ENCODE measurements around the gene AGXT2. TPM values are rescaled to one million over a fixed set of nuclear protein-coding genes. Genes with fewer than 3 reads are reported as not detected.

The AGXT2 gene
- total RNA-seq, 2 donors from 2014 or later = not detected

DNA sequence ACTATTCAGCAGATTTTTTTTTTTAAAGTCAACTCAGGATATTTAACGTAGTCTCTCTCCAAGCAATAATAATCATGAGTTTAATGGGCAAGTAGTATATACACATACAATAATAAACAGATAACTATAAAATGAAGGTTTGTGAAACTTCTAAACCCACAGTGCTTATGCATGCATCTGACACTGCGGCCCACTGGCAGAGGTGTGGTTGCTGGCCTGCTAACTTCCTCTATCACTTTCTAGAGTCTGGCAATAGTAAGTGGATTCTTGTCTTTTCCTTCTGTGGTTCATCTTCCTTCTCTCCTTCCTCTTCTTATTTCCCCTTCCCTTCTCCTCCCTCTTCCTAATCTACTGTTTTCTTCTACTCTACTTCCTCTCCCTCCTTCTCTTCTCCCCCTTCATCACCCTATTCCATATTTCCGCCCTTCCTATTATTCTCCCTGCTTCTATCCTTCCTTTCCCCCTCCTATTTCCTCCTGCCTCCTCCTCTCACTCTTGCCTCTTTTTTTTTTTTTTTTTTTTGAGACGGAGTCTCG lies 18.6 kb upstream of the AGXT2 start:
- no peaks in the 10 kb centered on the region for H3K36me3 Mint-ChIP-seq (ENCODE audit: low read depth)
- H3K4me1 Mint-ChIP-seq = no peaks in the 10 kb centered on the region
- H3K9me3 Mint-ChIP-seq = no peaks in the 10 kb centered on the region
- H3K4me3 Mint-ChIP-seq = no peak overlapping the region
- H3K27me3 Mint-ChIP-seq = peaks cover 32% of the 10 kb centered on the region
- no peak overlapping the region for H3K27ac Mint-ChIP-seq
- no peak for ATAC-seq (replicated peaks)

DNA sequence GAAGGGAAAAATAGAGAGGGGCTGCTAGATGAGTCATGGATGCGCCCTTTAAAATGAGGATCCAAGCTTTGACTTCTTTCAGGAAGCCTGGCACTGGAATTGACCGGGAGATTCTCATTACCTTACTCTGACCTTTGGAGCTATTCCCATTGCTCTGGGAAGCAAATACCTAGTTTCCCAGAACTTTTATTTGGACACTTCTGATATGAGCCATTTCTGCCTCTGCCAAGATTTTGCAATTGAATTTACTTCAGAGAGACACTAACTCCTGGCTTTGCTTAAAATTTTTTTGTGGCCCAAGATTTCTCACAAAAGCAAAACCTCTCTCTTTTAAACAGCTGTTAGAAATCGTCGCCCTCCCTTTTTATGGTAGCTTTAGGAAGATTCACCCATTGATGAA lies 15.7 kb upstream of the AGXT2 start:
- ATAC-seq (replicated peaks) = no peak
- no peaks in the 10 kb centered on the region for H3K4me1 Mint-ChIP-seq
- H3K4me3 Mint-ChIP-seq = no peak overlapping the region
- no peak overlapping the region for H3K27ac Mint-ChIP-seq
- no peaks in the 10 kb centered on the region for H3K36me3 Mint-ChIP-seq (ENCODE audit: low read depth)
- H3K9me3 Mint-ChIP-seq = no peaks in the 10 kb centered on the region
- peaks cover 25% of the 10 kb centered on the region for H3K27me3 Mint-ChIP-seq

DNA sequence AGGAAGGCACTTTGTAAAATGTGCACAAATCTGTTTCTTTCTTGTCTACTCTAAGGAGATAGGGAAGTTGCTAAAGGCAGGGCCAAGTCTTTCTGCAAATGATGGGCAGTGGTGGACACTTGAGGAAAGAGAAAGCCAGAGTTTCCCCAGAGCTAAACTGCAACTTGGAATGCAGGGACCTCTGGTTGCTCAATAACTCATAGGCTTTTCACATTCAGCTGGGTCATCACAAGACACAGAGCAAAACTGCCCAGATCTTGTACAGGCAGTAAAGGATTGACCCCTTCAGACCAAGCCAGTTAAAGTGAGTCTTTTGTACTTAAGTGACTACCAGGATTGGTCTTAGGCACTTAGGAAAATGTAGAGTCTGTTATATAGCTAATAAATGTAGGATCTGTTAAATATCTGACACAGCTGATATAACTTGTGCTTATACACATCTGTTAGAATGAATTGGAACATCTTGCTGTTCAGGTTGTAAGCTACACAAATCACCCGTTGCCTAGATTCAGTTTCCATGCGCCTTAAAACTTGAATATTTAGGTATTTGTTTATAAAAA lies 13.5 kb upstream of the AGXT2 start:
- no peaks in the 10 kb centered on the region for H3K9me3 Mint-ChIP-seq

DNA sequence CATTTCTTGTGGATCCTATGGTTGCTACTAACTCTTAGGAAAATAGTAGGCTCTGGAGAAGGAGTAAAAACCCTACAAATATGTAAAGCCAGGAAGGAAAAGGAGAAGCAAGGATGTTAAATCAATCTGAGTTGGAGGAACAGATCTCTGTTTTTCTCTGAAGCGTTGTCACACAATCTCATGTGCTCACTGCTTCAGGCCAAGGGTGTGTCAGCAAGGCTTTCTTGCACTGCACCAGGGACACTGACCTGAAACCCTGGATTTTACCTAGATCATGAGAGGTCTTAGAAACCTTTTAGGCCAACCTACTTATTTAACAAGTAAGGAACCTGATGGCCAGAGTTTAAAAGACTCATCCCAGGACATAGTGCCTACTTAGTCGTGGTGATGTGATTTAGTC lies 12.5 kb upstream of the AGXT2 start:
- peaks cover 3% of the 10 kb centered on the region for H3K4me1 Mint-ChIP-seq
- ATAC-seq (replicated peaks) = no peak
- no peak overlapping the region for H3K27ac Mint-ChIP-seq
- no peaks in the 10 kb centered on the region for H3K36me3 Mint-ChIP-seq (ENCODE audit: low read depth)
- no peaks in the 10 kb centered on the region for H3K9me3 Mint-ChIP-seq
- H3K27me3 Mint-ChIP-seq = peaks cover 29% of the 10 kb centered on the region
- H3K4me3 Mint-ChIP-seq = no peak overlapping the region

More for the DNA sequence above, 13.5 kb upstream of the AGXT2 start:
- Mint-ChIP-seq H3K27ac (no peak overlapping the region), H3K4me1 (peaks cover 3% of the 10 kb centered on the region), H3K36me3 (ENCODE audit: low read depth) (no peaks in the 10 kb centered on the region), H3K27me3 (peaks cover 34% of the 10 kb centered on the region), H3K4me3 (no peak overlapping the region)
- ATAC-seq (replicated peaks) = no peak

DNA sequence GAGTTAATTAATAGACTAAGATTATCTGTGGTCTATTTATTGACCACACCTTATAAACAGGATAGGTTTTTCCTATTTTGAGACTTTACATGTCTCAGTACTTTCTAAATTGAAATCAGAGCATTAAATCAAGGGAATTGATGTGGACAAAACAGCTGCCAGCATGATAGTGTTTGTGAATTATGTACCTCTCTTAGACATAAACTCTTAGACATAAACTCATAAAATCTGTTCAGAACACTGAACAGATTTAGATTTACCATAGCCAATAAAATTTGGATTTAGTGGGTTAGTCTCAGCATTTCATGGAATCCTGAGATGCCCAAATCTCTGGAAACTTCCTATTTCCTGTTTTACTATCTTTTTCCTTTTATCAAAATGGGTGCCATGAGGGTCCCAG lies 11.5 kb upstream of the AGXT2 start:
- H3K9me3 Mint-ChIP-seq = no peaks in the 10 kb centered on the region
- H3K4me3 Mint-ChIP-seq = no peak overlapping the region
- no peak for ATAC-seq (replicated peaks)
- no peak overlapping the region for H3K27ac Mint-ChIP-seq
- H3K27me3 Mint-ChIP-seq = peaks cover 32% of the 10 kb centered on the region
- no peaks in the 10 kb centered on the region for H3K36me3 Mint-ChIP-seq (ENCODE audit: low read depth)
- H3K4me1 Mint-ChIP-seq = peaks cover 3% of the 10 kb centered on the region

DNA sequence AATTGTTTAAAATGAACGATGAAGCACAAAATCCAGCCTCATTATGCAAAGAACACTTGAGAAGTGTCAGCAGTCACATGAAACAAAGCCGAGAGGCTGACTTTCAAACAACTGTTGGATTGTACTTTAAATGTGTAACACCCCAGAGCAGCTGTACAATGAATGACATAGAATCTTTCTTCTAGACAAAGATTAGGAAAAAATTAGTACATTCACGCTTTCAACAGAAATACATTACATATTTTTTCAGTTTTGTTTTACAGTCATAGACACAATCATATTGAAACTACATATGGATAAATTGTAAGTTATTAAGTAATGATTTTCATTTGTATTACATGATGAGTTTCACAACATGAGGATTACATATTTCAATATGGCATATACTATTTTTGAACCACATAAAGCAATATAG lies 10.6 kb upstream of the AGXT2 start:
- ATAC-seq (replicated peaks) = peak; percentile 86

DNA sequence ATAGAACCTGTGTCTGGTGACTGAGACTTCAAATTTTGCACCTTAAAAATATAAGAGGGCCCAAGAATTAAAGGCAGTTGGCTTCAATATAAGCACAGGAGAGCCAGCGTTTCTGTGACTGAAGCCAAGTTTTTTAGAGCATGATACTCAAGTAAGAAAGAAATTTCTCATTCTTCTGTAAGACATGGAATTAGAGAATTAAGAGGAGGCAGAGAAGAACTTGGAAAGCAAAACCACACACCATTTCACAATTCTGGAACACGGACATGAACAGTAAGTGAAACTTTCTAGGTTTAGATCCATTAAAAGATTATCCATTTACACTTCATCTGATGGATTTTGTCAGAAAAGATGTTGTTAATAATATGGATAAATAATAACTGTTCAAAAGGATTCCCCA lies 8.9 kb upstream of the AGXT2 start:
- Mint-ChIP-seq H3K36me3 (ENCODE audit: low read depth) (no peaks in the 10 kb centered on the region), H3K27ac (no peak overlapping the region), H3K27me3 (peaks cover 35% of the 10 kb centered on the region)

More for the DNA sequence above, 10.6 kb upstream of the AGXT2 start:
- Mint-ChIP-seq H3K27ac (no peak overlapping the region), H3K4me3 (no peak overlapping the region), H3K36me3 (ENCODE audit: low read depth) (no peaks in the 10 kb centered on the region), H3K4me1 (peaks cover 3% of the 10 kb centered on the region), H3K27me3 (peaks cover 33% of the 10 kb centered on the region), H3K9me3 (no peaks in the 10 kb centered on the region)

DNA sequence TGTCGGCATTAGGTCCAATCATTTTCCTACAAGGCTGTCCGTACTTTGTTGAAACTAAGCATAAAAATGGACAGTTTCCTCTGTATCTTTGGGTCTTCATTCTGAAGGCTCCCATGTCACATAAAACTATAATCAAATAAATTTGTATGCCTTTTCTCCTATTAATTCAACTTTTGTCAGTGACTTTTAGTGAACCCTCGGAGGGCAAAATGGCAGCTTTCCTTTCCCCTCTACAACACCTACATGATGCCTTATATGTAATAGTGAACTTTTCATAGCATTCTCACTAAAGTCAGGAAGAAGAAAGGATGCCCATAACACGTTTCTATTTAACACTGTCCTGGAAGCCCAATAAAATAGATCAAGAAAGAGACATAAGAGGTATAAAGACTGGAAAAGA lies 5.1 kb upstream of the AGXT2 start:
- peaks cover 45% of the 10 kb centered on the region for H3K27me3 Mint-ChIP-seq
- no peaks in the 10 kb centered on the region for H3K36me3 Mint-ChIP-seq (ENCODE audit: low read depth)
- no peaks in the 10 kb centered on the region for H3K9me3 Mint-ChIP-seq
- no peaks in the 10 kb centered on the region for H3K4me1 Mint-ChIP-seq
- no peak overlapping the region for H3K27ac Mint-ChIP-seq
- no peak for ATAC-seq (replicated peaks)
- no peak overlapping the region for H3K4me3 Mint-ChIP-seq

More for the DNA sequence above, 8.9 kb upstream of the AGXT2 start:
- Mint-ChIP-seq H3K4me1 (peaks cover 3% of the 10 kb centered on the region), H3K4me3 (no peak overlapping the region), H3K9me3 (no peaks in the 10 kb centered on the region)
- ATAC-seq (replicated peaks) = no peak

DNA sequence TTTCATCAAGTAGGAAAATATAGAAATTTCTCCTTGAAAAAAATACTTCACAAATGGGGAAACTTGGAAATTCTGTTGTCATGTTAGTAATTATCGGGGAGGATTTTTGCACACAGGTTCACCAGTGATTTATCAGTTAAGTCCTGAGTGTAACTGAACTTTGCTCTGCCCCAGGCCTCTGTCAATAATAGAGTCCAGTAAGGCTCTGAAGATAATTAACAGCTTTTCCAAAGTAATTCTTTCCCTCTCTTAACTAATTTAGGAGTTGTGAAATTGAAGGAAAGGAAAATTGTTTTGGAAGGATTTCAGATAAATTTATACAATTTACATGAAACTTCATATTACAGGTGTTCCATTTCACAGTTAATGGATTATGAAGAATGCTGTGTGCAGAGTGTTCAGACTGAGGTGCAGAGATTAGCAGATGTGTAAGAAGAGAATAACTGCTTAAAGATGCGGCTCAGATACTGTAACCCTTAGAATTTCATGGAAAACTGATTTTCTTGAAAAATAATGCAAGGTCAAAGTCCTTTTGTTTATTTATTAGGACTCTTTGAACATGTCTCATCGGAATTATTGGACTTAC lies 2.9 kb upstream of the AGXT2 start:
- H3K4me3 Mint-ChIP-seq = no peak overlapping the region
- H3K36me3 Mint-ChIP-seq (ENCODE audit: low read depth) = no peaks in the 10 kb centered on the region
- ATAC-seq (replicated peaks) = no peak
- H3K27me3 Mint-ChIP-seq = peaks cover 38% of the 10 kb centered on the region
- H3K27ac Mint-ChIP-seq = no peak overlapping the region
- H3K9me3 Mint-ChIP-seq = no peaks in the 10 kb centered on the region
- no peaks in the 10 kb centered on the region for H3K4me1 Mint-ChIP-seq

DNA sequence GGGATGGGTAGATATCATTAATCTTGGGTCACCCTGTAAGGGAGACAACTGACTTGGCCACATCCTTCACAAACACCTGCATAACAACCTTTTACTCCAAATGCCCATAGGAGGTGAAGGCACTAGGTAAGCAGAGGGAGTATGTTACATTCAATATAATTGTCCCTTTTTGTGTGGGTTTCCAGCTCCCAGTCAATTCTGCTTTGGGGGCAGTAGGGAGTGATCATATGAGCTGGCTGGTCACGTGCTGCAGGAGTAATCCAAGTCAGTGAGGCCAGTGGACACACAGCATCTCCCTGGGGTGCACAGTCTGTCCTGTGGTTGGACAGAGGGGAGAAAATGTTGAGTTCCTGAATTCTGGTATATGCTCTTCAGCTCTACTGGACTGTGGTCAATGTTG lies 1.2 kb upstream of the AGXT2 start:
- Mint-ChIP-seq H3K4me1 (no peaks in the 10 kb centered on the region), H3K27me3 (peaks cover 29% of the 10 kb centered on the region), H3K36me3 (ENCODE audit: low read depth) (no peaks in the 10 kb centered on the region), H3K27ac (no peak overlapping the region), H3K9me3 (no peaks in the 10 kb centered on the region), H3K4me3 (no peak overlapping the region)
- no peak for ATAC-seq (replicated peaks)

DNA sequence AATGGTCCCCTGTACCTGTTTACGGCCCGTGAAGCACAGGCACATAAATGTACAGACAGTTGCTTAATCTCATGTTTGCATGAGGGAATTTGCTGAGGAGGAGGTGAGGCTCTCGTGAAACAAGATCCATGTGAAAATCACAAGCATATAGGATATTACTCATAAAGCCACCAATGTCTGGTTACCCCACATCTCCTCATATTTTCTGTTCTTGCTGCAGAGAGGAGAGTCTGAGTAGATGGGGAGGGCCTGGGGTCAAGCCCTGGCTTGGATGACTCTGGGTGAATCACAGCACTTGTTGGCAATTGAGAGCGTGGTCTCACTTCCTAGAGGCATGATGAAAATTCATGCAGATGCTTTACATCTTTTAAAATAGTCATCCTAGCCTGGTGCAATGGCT lies 975 bp downstream of the AGXT2 start:
- Mint-ChIP-seq H3K36me3 (ENCODE audit: low read depth) (no peaks in the 10 kb centered on the region), H3K4me3 (no peak overlapping the region), H3K27me3 (peaks cover 20% of the 10 kb centered on the region), H3K27ac (no peak overlapping the region), H3K9me3 (no peaks in the 10 kb centered on the region), H3K4me1 (no peaks in the 10 kb centered on the region)
- ATAC-seq (replicated peaks) = peak; percentile 54

DNA sequence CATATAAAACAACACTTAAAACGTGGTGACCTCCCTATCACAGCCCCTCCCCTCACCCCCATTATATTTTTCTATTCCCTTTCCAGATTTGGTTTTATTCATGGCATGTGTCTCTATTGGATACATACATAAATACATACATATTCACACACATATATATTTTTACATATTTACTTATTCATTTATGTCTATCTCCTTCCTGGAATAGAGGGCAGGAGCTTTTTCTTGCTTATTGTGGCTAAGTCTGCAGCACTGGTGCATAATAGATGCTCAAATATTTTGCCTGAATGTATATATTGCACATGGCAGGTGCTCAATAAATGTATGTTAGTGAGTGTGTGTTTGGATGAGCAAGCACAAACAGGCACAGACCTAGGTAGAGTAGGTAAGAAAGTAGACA lies 2.5 kb downstream of the AGXT2 start:
- Mint-ChIP-seq H3K27me3 (peaks cover 19% of the 10 kb centered on the region), H3K27ac (no peak overlapping the region), H3K9me3 (no peaks in the 10 kb centered on the region), H3K4me1 (no peaks in the 10 kb centered on the region), H3K4me3 (no peak overlapping the region), H3K36me3 (ENCODE audit: low read depth) (no peaks in the 10 kb centered on the region)
- no peak for ATAC-seq (replicated peaks)

DNA sequence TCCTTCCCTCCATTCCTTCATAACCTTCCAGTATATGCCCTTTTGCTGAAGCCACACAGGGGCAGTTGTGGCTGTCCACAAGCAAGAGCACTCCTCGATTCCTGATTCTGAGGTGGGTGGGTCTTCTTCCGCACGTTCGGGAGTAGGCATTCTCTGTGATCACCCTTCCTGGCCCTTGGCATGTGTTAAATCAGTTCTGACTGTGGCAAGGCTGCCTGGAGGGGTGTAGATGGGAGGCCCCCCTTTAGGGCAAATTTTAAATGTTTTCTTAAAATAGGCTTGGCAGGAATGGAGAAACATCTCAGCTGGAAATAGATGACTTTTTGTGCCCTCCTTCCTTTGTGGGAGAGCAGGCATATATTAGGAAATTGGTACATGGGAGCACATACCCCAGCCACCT lies 3.1 kb downstream of the AGXT2 start:
- peaks cover 25% of the 10 kb centered on the region for H3K27me3 Mint-ChIP-seq
- no peak overlapping the region for H3K27ac Mint-ChIP-seq
- H3K9me3 Mint-ChIP-seq = no peaks in the 10 kb centered on the region
- ATAC-seq (replicated peaks) = no peak
- no peaks in the 10 kb centered on the region for H3K36me3 Mint-ChIP-seq (ENCODE audit: low read depth)
- no peaks in the 10 kb centered on the region for H3K4me1 Mint-ChIP-seq
- no peak overlapping the region for H3K4me3 Mint-ChIP-seq

DNA sequence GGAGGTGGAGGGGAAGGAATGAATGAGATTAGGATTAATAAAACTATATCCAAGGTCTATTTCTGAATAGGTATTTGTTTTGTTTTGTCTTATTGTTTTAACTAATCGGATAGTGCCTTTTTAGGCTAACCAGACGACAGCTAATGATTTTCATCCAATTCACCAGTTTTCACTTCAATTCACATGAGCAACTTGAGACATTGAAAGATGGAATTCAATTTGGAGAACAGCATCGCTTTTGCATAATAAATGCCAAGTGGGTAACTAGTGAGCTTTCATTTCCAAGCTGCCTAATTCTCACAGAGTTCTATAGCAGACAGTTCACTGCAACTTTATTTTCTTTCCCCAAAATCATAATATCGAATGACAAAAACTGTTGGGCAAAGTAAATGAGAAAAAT lies 5.0 kb downstream of the AGXT2 start:
- Mint-ChIP-seq H3K9me3 (no peaks in the 10 kb centered on the region), H3K27me3 (peaks cover 23% of the 10 kb centered on the region), H3K36me3 (ENCODE audit: low read depth) (no peaks in the 10 kb centered on the region), H3K27ac (no peak overlapping the region), H3K4me1 (no peaks in the 10 kb centered on the region), H3K4me3 (no peak overlapping the region)
- ATAC-seq (replicated peaks) = no peak

DNA sequence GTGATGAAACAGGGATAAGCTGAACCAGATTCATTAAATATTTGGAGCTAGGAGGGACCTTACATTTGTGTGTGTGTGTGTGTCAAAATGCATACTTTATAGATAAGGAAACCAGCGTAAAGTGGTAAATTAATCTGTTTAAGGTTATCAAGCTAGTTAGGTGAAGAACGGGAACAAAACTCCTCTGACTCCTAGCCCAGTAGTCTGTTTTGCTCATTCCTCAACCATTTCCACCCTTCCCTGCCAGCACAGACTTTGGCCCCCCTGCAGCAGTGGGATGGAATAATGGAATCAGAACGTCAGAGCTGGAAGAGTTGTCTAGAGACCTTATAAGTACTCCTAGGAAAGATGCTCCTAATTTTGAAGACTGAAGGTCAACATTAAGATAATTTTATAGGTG lies 6.5 kb downstream of the AGXT2 start:
- Mint-ChIP-seq H3K9me3 (no peaks in the 10 kb centered on the region), H3K4me3 (no peak overlapping the region), H3K27me3 (peaks cover 29% of the 10 kb centered on the region), H3K36me3 (ENCODE audit: low read depth) (no peaks in the 10 kb centered on the region), H3K4me1 (no peaks in the 10 kb centered on the region), H3K27ac (no peak overlapping the region)
- ATAC-seq (replicated peaks) = no peak

All from activated T-helper 17 cell treated with anti-CD3 and anti-CD28 coated beads, Interleukin-2, amount 50 U/mL, for 72 hours (primary cell).